Esophagus squamous epithelium (tissue), 4 donors: Measurements from ENCODE around the gene LAPTM5.

Source experiments
- CTCF ChIP-seq, 6 experiments: fragments of 450-650 bp in 4 of 6; fragments of 200-600 bp in 2 of 6; sonication (generic) in 2 of 6; IDR thresholded peaks; one replicate each; pipeline ENCODE4 v1.5.1; 2016 to 2019; ENCODE audit warnings: antibody characterized with exemption in 6 of 6, mild to moderate bottlenecking in 4 of 6, moderate library complexity in 4 of 6
- POLR2A ChIP-seq, 4 donors: fragments of 450-650 bp; IDR thresholded peaks; one replicate each; pipeline ENCODE4 v1.6.1; 2017; ENCODE audit warnings: antibody characterized with exemption in 4 of 4, mild to moderate bottlenecking in 4 of 4, moderate library complexity in 3 of 4

- TF ChIP-seq POLR2A (IDR thresholded peaks at IDR 0.05) (no peak), CTCF (IDR thresholded peaks at IDR 0.05) (no peak)
Measured at GRCh38 chr1:30731109-30731805, 26.3 kb downstream of the LAPTM5 start.
